HepG2 (cell line): ENCODE data around the gene DENND4A. TPM values are rescaled to one million over a fixed set of nuclear protein-coding genes. Genes with fewer than 3 reads are reported as not detected.

ENCODE experiments used
- BCL6 ChIP-seq: IDR thresholded peaks from 2 replicates; pipeline ENCODE4 v1.6.1; 2016; ENCODE audit warnings: missing genetic modification reagents, missing compliant biosample characterization
- CBFB ChIP-seq: sonication (generic); formaldehyde crosslinking; IDR thresholded peaks from 2 replicates; pipeline ENCODE4 v1.4.0; 2020; ENCODE audit warnings: missing genetic modification reagents
- HIVEP1 ChIP-seq: sonication (generic); formaldehyde crosslinking; IDR thresholded peaks from 2 replicates; pipeline ENCODE4 v1.4.0; 2020; ENCODE audit warnings: mild to moderate bottlenecking, missing genetic modification reagents
- HNRNPL ChIP-seq: fragments of 200-400 bp; formaldehyde crosslinking; IDR thresholded peaks from 2 replicates; pipeline ENCODE4 v1.6.1; 2017; ENCODE audit warnings: mild to moderate bottlenecking, low read depth, low read length
- KLF11 ChIP-seq: IDR thresholded peaks from 2 replicates; pipeline ENCODE4 v1.6.1; 2016; ENCODE audit warnings: missing compliant biosample characterization
- MEIS2 ChIP-seq: sonication (generic); formaldehyde crosslinking; IDR thresholded peaks from 2 replicates; pipeline ENCODE4 v1.9.0; 2021; ENCODE audit warnings: mild to moderate bottlenecking, missing genetic modification reagents
- NR2F1 ChIP-seq, 2 experiments: fragments of 450-650 bp in 1 of 2; formaldehyde crosslinking in 1 of 2; IDR thresholded peaks; 2 replicates each; pipeline versions ENCODE4 v1.5.0 to v1.6.1; 2016 to 2020; ENCODE audit warnings: mild to moderate bottlenecking in 1 of 2, missing compliant biosample characterization in 1 of 2, missing genetic modification reagents in 1 of 2, moderate library complexity in 1 of 2
- ZFP41 ChIP-seq: sonication (generic); formaldehyde crosslinking; IDR thresholded peaks from 2 replicates; pipeline ENCODE4 v1.4.0; 2020; ENCODE audit warnings: mild to moderate bottlenecking, missing genetic modification reagents, borderline replicate concordance
- ZFX ChIP-seq: sonication (generic); formaldehyde crosslinking; IDR thresholded peaks from 2 replicates; pipeline ENCODE4 v1.4.0; 2020; ENCODE audit warnings: mild to moderate bottlenecking, low read depth, missing genetic modification reagents, moderate library complexity
- ZNF317 ChIP-seq: sonication (generic); formaldehyde crosslinking; IDR thresholded peaks from 2 replicates; pipeline ENCODE4 v1.5.0; 2020; ENCODE audit warnings: mild to moderate bottlenecking, missing genetic modification reagents
- ZNF567 ChIP-seq: sonication (generic); formaldehyde crosslinking; IDR thresholded peaks from 2 replicates; pipeline ENCODE4 v1.8.1; 2023; ENCODE audit warnings: mild to moderate bottlenecking, missing genetic modification reagents, borderline replicate concordance
- ZNF841 ChIP-seq: sonication (generic); formaldehyde crosslinking; IDR thresholded peaks from 2 replicates; pipeline ENCODE4 v1.8.1; 2023; ENCODE audit warnings: missing genetic modification reagents, borderline replicate concordance
- ZNF879 ChIP-seq: sonication (generic); formaldehyde crosslinking; IDR thresholded peaks from 2 replicates; pipeline ENCODE4 v1.8.1; 2023; ENCODE audit warnings: missing genetic modification reagents
- polyA plus RNA-seq, 8 experiments: library from polyadenylated mRNA; depleted of rRNA in 3 of 8; stranded (reverse) in 7 of 8; unstranded in 1 of 8; fragments of >200 nt; fragmentation: Illumina TruSeq in 4 of 8; extraction: Trizol in 4 of 8; gene quantifications; 2 replicates each; pipeline versions ENCODE4 v1.2.1 to v1.2.3, GENCODE V29; 2011 to 2016; ENCODE audit warnings: low read depth in 4 of 8, missing spikeins in 1 of 8, mixed read lengths in 1 of 8; ENCODE audit not compliant: insufficient read depth in 1 of 8
- total RNA-seq, 5 experiments: library from RNA; depleted of rRNA; stranded (reverse); fragments of >200 nt; fragmentation: Illumina TruSeq; extraction: Trizol; gene quantifications; 2 replicates each; pipeline ENCODE4 v1.2.3, GENCODE V29; 2016; ENCODE audit warnings: low read depth in 1 of 5
- TF ChIP-seq, protein P1 (sequence below): sonication (generic); formaldehyde crosslinking; IDR thresholded peaks from 2 replicates; pipeline ENCODE4 v1.4.0; 2020; ENCODE audit warnings: missing genetic modification reagents, borderline replicate concordance
- TF ChIP-seq, protein P2 (sequence below): sonication (generic); formaldehyde crosslinking; IDR thresholded peaks from 2 replicates; pipeline ENCODE4 v1.8.0; 2022; ENCODE audit warnings: missing genetic modification reagents, low read depth, mild to moderate bottlenecking, borderline replicate concordance
- TF ChIP-seq, protein P3 (sequence below): sonication (generic); formaldehyde crosslinking; conservative IDR thresholded peaks from 2 replicates; pipeline ENCODE4 v1.8.0; 2022; ENCODE audit warnings: mild to moderate bottlenecking, moderate library complexity, missing genetic modification reagents
- TF ChIP-seq, protein P4 (sequence below): sonication (generic); formaldehyde crosslinking; IDR thresholded peaks from 2 replicates; pipeline ENCODE4 v1.4.0; 2020; ENCODE audit warnings: missing genetic modification reagents, borderline replicate concordance

Gene DENND4A
- total and polyA plus RNA-seq, 2 of the 13 experiments (the other 11 are each of a cell fraction or from before 2014, with no cell fraction given): 13.2 to 18.6 TPM

DNA sequence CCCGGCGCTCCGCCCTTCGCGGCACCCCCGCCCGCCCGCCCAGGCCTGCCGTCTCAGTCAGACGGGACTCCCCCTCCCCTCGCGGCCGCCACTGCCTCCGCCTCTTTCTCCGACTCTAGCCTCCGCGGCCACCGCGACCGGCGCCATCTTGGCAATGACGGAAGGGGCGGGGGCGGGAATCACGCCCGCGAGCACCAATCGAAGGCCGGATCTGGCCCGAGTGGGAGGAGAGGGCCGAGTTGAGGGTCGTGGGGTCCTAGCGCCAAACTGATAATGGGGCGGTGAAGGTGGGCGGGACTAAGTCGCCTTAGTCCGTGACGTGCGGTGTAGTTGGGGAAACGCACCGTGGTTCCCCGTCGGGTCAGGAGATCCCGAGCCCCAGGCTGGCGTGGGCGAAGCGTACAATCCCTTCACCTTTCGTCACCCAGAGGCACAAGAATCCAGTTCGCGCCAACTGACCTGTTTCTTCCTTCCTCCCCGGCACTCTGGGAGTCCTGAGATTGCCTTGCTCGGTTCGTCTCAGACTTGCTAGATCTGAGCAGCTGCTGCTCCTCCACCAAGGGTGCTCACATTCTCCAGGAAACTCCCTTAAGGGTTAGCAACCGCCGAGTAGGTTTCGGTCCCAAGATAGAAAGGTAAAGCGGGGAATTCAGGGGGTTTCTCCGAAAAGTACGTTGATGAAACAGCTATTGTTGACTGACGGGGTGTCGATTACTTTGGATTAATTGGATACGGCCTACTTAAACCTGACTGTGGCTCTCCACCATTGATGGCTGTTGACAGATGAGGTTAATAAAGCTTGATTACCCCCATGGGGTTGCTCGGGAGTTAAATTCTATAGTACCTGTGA, at the start of gene DENND4A (continued):
- TF ChIP-seq CBFB (CRISPR knock-in tag) (peak; percentile 64), ZFX (CRISPR knock-in tag) (peak; percentile 79), HIVEP1 (CRISPR knock-in tag) (peak; percentile 98), KLF11 (CRISPR knock-in tag) (peak; percentile 57; the same call in 1 of the 2 replicates), HNRNPL (no peak), NR2F1 (CRISPR knock-in tag; IDR thresholded peaks at IDR 0.05) (no peak), ZNF841 (CRISPR knock-in tag) (no peak), ZNF879 (CRISPR knock-in tag) (no peak; the same call in 1 of the 2 replicates), BCL6 (CRISPR knock-in tag) (peak; percentile 56), ZNF567 (peak; percentile 77; the same call in 1 of the 2 replicates), ZNF317 (CRISPR knock-in tag) (no peak), ZFP41 (CRISPR knock-in tag) (no peak), MEIS2 (CRISPR knock-in tag) (0 out of 2 replicates have a peak, but pooled peaks have one; percentile 68)
- TF ChIP-seq, protein P1, sequence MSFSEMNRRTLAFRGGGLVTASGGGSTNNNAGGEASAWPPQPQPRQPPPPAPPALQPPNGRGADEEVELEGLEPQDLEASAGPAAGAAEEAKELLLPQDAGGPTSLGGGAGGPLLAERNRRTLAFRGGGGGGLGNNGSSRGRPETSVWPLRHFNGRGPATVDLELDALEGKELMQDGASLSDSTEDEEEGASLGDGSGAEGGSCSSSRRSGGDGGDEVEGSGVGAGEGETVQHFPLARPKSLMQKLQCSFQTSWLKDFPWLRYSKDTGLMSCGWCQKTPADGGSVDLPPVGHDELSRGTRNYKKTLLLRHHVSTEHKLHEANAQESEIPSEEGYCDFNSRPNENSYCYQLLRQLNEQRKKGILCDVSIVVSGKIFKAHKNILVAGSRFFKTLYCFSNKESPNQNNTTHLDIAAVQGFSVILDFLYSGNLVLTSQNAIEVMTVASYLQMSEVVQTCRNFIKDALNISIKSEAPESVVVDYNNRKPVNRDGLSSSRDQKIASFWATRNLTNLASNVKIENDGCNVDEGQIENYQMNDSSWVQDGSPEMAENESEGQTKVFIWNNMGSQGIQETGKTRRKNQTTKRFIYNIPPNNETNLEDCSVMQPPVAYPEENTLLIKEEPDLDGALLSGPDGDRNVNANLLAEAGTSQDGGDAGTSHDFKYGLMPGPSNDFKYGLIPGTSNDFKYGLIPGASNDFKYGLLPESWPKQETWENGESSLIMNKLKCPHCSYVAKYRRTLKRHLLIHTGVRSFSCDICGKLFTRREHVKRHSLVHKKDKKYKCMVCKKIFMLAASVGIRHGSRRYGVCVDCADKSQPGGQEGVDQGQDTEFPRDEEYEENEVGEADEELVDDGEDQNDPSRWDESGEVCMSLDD (CRISPR knock-in tag): no peak
- TF ChIP-seq, protein P2, sequence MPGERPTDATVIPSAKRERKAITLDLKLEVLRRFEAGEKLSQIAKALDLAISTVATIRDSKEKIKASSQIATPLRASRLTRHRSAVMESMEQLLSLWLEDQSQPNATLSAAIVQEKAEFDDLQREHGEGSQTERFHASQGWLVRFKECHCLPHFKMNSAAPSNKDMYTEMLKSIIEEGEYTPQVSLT (CRISPR knock-in tag): no peak; the same call in 1 of the 2 replicates
- TF ChIP-seq, protein P3, sequence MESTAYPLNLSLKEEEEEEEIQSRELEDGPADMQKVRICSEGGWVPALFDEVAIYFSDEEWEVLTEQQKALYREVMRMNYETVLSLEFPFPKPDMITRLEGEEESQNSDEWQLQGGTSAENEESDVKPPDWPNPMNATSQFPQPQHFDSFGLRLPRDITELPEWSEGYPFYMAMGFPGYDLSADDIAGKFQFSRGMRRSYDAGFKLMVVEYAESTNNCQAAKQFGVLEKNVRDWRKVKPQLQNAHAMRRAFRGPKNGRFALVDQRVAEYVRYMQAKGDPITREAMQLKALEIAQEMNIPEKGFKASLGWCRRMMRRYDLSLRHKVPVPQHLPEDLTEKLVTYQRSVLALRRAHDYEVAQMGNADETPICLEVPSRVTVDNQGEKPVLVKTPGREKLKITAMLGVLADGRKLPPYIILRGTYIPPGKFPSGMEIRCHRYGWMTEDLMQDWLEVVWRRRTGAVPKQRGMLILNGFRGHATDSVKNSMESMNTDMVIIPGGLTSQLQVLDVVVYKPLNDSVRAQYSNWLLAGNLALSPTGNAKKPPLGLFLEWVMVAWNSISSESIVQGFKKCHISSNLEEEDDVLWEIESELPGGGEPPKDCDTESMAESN (CRISPR knock-in tag): peak; percentile 60
- TF ChIP-seq, protein P4, sequence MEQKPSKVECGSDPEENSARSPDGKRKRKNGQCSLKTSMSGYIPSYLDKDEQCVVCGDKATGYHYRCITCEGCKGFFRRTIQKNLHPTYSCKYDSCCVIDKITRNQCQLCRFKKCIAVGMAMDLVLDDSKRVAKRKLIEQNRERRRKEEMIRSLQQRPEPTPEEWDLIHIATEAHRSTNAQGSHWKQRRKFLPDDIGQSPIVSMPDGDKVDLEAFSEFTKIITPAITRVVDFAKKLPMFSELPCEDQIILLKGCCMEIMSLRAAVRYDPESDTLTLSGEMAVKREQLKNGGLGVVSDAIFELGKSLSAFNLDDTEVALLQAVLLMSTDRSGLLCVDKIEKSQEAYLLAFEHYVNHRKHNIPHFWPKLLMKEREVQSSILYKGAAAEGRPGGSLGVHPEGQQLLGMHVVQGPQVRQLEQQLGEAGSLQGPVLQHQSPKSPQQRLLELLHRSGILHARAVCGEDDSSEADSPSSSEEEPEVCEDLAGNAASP (CRISPR knock-in tag): peak; percentile 58
